Upper lobe of right lung (tissue), 1 donor: ENCODE data around the gene PNN. TPM values are rescaled to one million over a fixed set of nuclear protein-coding genes. Genes with fewer than 3 reads are reported as not detected.

Experiments used
- ATAC-seq: fragments of 200-7000 bp; cut with Tn5 transposase; one replicate; pipeline ENCODE4 v1.9.1; 2020; ENCODE audit warnings: mild to moderate bottlenecking, moderate library complexity
- DNase-seq: peaks from one replicate; pipeline ENCODE4 v3.0.0-alpha.2; 2020
- H3K27ac ChIP-seq: fragments of 200-600 bp; one replicate; pipeline ENCODE4 v1.8.0; 2022
- H3K27me3 ChIP-seq: fragments of 200-600 bp; one replicate; pipeline ENCODE4 v1.8.0; 2022; ENCODE audit warnings: mild to moderate bottlenecking
- H3K36me3 ChIP-seq: fragments of 200-600 bp; one replicate; pipeline ENCODE4 v1.8.0; 2022
- H3K4me1 ChIP-seq: fragments of 200-600 bp; one replicate; pipeline ENCODE4 v1.8.0; 2022
- H3K4me3 ChIP-seq: fragments of 200-600 bp; one replicate; pipeline ENCODE4 v1.8.0; 2022; ENCODE audit warnings: mild to moderate bottlenecking
- H3K9me3 ChIP-seq: fragments of 200-600 bp; one replicate; pipeline ENCODE4 v1.8.0; 2022
- intact Hi-C: fragments of 100-400 bp; cut with DNase I; formaldehyde crosslinking; loops from one replicate; pipeline ENCODE4 v1.11.0; 2022
- total RNA-seq: library from RNA; stranded (reverse); fragmentation: NEBNext Ultra II Directional; extraction: Animal tissue kit (Norgen Biotek cat#: 25700); gene quantifications from one replicate; pipeline ENCODE4 v1.2.1, GENCODE V29; 2021
- TF ChIP-seq, protein P1 (sequence below): fragments of 200-600 bp; IDR thresholded peaks from one replicate; pipeline ENCODE4 v1.8.0; 2022; ENCODE audit warnings: antibody characterized with exemption
- donor health status: DM: no; HTN: yes; CAD: no; lungs with severe emphysema.

PNN gene
- total RNA-seq, 1 donor from 2014 or later = 39.9 TPM

- no peaks in the 10 kb centered on the region for H3K27me3 ChIP-seq
- DNase-seq (no peak), ATAC-seq (no peak)
- H3K4me1 ChIP-seq = no peaks in the 10 kb centered on the region
- H3K36me3 ChIP-seq = no peaks in the 10 kb centered on the region
- H3K9me3 ChIP-seq = no peaks in the 10 kb centered on the region
- TF ChIP-seq, protein P1, sequence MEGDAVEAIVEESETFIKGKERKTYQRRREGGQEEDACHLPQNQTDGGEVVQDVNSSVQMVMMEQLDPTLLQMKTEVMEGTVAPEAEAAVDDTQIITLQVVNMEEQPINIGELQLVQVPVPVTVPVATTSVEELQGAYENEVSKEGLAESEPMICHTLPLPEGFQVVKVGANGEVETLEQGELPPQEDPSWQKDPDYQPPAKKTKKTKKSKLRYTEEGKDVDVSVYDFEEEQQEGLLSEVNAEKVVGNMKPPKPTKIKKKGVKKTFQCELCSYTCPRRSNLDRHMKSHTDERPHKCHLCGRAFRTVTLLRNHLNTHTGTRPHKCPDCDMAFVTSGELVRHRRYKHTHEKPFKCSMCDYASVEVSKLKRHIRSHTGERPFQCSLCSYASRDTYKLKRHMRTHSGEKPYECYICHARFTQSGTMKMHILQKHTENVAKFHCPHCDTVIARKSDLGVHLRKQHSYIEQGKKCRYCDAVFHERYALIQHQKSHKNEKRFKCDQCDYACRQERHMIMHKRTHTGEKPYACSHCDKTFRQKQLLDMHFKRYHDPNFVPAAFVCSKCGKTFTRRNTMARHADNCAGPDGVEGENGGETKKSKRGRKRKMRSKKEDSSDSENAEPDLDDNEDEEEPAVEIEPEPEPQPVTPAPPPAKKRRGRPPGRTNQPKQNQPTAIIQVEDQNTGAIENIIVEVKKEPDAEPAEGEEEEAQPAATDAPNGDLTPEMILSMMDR = no peak
- H3K27ac ChIP-seq = no peak overlapping the region
- intact Hi-C loops = no loop called here
- no peak overlapping the region for H3K4me3 ChIP-seq
Observed at GRCh38 chr14:39211109-39211741, 36.2 kb downstream of the PNN start.

GRCh38 chr14:39212034-39212433 lies 37.0 kb downstream of the PNN start:
- H3K4me3 ChIP-seq = no peak overlapping the region
- DNase-seq (no peak), ATAC-seq (no peak)
- TF ChIP-seq, protein P1 = no peak
- no peaks in the 10 kb centered on the region for H3K4me1 ChIP-seq
- H3K36me3 ChIP-seq = no peaks in the 10 kb centered on the region
- no peaks in the 10 kb centered on the region for H3K9me3 ChIP-seq
- H3K27me3 ChIP-seq = no peaks in the 10 kb centered on the region
- no peak overlapping the region for H3K27ac ChIP-seq
- intact Hi-C loops = no loop called here

DNA sequence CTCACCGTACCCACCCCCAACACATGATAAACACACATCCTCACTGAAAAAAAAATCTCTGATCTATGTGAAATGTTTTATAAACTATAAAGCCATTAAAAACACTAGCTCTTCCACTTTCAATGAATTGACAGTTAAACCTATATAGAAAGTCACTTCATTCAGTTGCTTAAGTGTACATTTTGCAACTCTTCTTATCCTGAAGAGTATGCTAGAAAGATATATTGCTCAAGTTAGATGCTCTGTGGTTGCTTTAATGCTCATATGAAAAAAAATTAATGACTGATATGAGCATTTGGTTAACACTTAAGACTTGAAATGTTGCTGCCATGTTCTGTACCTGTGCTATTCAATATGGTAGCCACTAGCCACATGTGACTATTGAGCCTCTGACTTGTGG lies 37.6 kb downstream of the PNN start:
- H3K4me3 ChIP-seq = no peak overlapping the region
- TF ChIP-seq, protein P1 = no peak
- H3K4me1 ChIP-seq = no peaks in the 10 kb centered on the region
- ATAC-seq (no peak), DNase-seq (no peak)
- no peaks in the 10 kb centered on the region for H3K36me3 ChIP-seq
- H3K9me3 ChIP-seq = no peaks in the 10 kb centered on the region
- no peak overlapping the region for H3K27ac ChIP-seq
- no peaks in the 10 kb centered on the region for H3K27me3 ChIP-seq
- intact Hi-C loops = no loop called here

DNA sequence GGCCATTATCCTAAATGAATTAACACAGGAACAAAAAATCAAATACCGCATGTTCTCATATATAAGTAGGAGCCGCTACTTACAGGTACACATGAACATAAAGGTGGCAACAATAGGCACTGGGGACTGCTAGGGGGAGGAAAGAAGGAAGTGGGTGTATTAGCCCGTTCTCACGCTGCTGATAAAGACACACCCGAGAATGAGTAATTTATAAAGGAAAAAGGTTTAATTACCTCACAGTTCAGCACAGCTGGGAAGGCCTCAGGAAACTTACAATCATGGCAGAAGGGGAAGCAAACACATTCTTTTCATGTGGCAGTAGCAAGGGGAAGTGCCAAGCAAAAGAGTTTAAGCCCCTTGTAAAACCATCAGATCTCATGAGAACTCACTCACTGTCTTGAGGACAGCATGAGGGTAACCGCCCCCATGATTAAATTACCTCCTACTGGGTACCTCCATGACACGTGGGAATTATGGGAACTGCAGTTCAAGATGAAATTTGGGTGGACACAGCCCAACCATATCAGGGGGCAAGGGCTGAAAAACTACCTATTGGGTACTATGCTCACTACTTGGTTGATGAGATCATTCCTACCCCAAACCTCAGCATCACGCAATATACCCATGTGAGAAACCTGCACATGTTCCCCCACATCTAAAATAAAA lies 42.3 kb downstream of the PNN start:
- Histone ChIP-seq H3K4me1 (no peaks in the 10 kb centered on the region), H3K27me3 (no peaks in the 10 kb centered on the region), H3K4me3 (no peak overlapping the region), H3K9me3 (no peaks in the 10 kb centered on the region), H3K27ac (no peak overlapping the region), H3K36me3 (no peaks in the 10 kb centered on the region)
- DNase-seq = no peak
- intact Hi-C loops = no loop called here
- no peak for ATAC-seq
- TF ChIP-seq, protein P1 = no peak

- no peak overlapping the region for H3K27ac ChIP-seq
- DNase-seq = no peak
- H3K4me1 ChIP-seq = no peaks in the 10 kb centered on the region
- TF ChIP-seq, protein P1 = no peak
- H3K36me3 ChIP-seq = no peaks in the 10 kb centered on the region
- ATAC-seq = no peak
- no peaks in the 10 kb centered on the region for H3K27me3 ChIP-seq
- H3K9me3 ChIP-seq = no peaks in the 10 kb centered on the region
- intact Hi-C loops = no loop called here
- no peak overlapping the region for H3K4me3 ChIP-seq
Observed at GRCh38 chr14:39218171-39218769, 43.2 kb downstream of the PNN start.
